H1 (cell line): ENCODE results near the gene CHN2. TPM values are rescaled to one million over a fixed set of nuclear protein-coding genes. Genes with fewer than 3 reads are reported as not detected.

ENCODE experiments used
- CHD1 ChIP-seq: IDR thresholded peaks from 2 replicates; pipeline ENCODE4 v1.6.1; 2012; ENCODE audit warnings: low read depth, low read length, improper control_type of control experiment
- KDM4A ChIP-seq: IDR thresholded peaks from one replicate; pipeline ENCODE4 v1.7.1; 2012; ENCODE audit warnings: low read depth, mild to moderate bottlenecking, moderate library complexity, low read length, inconsistent platforms; ENCODE audit not compliant: severe bottlenecking
- MAFK ChIP-seq: IDR thresholded peaks from 2 replicates; pipeline ENCODE4 v1.6.1; 2012; ENCODE audit warnings: low read depth, mild to moderate bottlenecking, improper control_type of control experiment, low read length
- NANOG ChIP-seq: IDR thresholded peaks from 2 replicates; pipeline ENCODE4 v1.6.1; 2011; ENCODE audit warnings: low read length, low read depth, mild to moderate bottlenecking, inconsistent platforms; ENCODE audit not compliant: insufficient read depth, poor library complexity, severe bottlenecking
- PHF8 ChIP-seq: fragments of 200-600 bp; sonication (generic); conservative IDR thresholded peaks from 2 replicates; pipeline ENCODE4 v1.7.1; 2012; ENCODE audit warnings: low read depth, mild to moderate bottlenecking, inconsistent platforms, low read length, moderate library complexity
- SIX5 ChIP-seq: IDR thresholded peaks from 2 replicates; pipeline ENCODE4 v1.6.1; 2011; ENCODE audit warnings: mild to moderate bottlenecking, low read depth, low read length
- polyA plus RNA-seq, 7 experiments: library from polyadenylated mRNA; depleted of rRNA in 3 of 7; stranded (reverse) in 5 of 7; unstranded in 2 of 7; fragments of >200 nt in 5 of 7; fragments of 200-250 nt in 2 of 7; gene quantifications; 1 replicate in 5 of 7; 2 replicates in 1 of 7; 4 replicates in 1 of 7; pipeline versions ENCODE4 v1.2.1 to v1.2.3, GENCODE V29; 2011 to 2013; ENCODE audit warnings: missing spikeins in 2 of 7, mixed read lengths in 2 of 7
- total RNA-seq: library from RNA; stranded (reverse); fragmentation: NEBNext Ultra II Directional; extraction: Animal tissue kit (Norgen Biotek cat#: 25700); gene quantifications from 2 replicates; pipeline ENCODE4 v1.2.1, GENCODE V29; 2021
- TF ChIP-seq, protein P1 (sequence below): fragments of 300-600 bp; sonication (generic); IDR thresholded peaks from 2 replicates; pipeline ENCODE4 v1.7.1; 2012; ENCODE audit warnings: low read length, moderate library complexity, mild to moderate bottlenecking, inconsistent platforms; ENCODE audit not compliant: insufficient replicate concordance
- TF ChIP-seq, protein P2 (sequence below): IDR thresholded peaks from 2 replicates; pipeline ENCODE4 v1.6.1; 2012; ENCODE audit warnings: inconsistent platforms
- TF ChIP-seq, protein P3 (sequence below), 3 experiments: IDR thresholded peaks; 1 replicate in 2 of 3; 2 replicates in 1 of 3; pipeline versions ENCODE4 v1.5.1 to v1.6.1; 2011; ENCODE audit warnings: low read length in 3 of 3, mild to moderate bottlenecking in 3 of 3, inconsistent platforms in 2 of 3, low read depth in 1 of 3, moderate library complexity in 1 of 3; ENCODE audit not compliant: insufficient read depth in 1 of 3; ENCODE audit errors: control extremely low read depth in 1 of 3

Gene CHN2
- total and polyA plus RNA-seq, 2 of the 8 experiments (the other 6 are each of a cell fraction or from before 2014, with no cell fraction given), result 2.9 to 4.8 TPM

DNA sequence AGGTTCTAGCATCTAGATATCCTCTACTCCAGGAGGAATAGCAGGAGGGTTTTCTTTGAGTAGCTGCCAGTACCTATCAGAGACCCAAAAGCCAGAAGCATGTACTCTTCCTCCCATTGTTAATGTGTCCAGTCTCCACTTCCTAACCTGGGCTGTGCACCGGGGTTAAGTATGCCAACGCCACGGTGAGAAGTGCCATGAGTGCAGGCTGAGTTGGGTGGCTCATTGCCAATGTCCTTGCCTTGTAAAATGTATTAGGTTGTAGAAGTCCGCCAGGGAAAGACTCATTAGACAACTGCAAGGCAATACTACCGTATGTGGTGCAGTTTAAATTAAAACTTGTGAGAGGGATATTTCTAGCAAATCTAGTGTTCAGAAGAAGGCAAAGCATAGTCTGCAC lies 314.0 kb downstream of the CHN2 start (continued):
- TF ChIP-seq, protein P1, sequence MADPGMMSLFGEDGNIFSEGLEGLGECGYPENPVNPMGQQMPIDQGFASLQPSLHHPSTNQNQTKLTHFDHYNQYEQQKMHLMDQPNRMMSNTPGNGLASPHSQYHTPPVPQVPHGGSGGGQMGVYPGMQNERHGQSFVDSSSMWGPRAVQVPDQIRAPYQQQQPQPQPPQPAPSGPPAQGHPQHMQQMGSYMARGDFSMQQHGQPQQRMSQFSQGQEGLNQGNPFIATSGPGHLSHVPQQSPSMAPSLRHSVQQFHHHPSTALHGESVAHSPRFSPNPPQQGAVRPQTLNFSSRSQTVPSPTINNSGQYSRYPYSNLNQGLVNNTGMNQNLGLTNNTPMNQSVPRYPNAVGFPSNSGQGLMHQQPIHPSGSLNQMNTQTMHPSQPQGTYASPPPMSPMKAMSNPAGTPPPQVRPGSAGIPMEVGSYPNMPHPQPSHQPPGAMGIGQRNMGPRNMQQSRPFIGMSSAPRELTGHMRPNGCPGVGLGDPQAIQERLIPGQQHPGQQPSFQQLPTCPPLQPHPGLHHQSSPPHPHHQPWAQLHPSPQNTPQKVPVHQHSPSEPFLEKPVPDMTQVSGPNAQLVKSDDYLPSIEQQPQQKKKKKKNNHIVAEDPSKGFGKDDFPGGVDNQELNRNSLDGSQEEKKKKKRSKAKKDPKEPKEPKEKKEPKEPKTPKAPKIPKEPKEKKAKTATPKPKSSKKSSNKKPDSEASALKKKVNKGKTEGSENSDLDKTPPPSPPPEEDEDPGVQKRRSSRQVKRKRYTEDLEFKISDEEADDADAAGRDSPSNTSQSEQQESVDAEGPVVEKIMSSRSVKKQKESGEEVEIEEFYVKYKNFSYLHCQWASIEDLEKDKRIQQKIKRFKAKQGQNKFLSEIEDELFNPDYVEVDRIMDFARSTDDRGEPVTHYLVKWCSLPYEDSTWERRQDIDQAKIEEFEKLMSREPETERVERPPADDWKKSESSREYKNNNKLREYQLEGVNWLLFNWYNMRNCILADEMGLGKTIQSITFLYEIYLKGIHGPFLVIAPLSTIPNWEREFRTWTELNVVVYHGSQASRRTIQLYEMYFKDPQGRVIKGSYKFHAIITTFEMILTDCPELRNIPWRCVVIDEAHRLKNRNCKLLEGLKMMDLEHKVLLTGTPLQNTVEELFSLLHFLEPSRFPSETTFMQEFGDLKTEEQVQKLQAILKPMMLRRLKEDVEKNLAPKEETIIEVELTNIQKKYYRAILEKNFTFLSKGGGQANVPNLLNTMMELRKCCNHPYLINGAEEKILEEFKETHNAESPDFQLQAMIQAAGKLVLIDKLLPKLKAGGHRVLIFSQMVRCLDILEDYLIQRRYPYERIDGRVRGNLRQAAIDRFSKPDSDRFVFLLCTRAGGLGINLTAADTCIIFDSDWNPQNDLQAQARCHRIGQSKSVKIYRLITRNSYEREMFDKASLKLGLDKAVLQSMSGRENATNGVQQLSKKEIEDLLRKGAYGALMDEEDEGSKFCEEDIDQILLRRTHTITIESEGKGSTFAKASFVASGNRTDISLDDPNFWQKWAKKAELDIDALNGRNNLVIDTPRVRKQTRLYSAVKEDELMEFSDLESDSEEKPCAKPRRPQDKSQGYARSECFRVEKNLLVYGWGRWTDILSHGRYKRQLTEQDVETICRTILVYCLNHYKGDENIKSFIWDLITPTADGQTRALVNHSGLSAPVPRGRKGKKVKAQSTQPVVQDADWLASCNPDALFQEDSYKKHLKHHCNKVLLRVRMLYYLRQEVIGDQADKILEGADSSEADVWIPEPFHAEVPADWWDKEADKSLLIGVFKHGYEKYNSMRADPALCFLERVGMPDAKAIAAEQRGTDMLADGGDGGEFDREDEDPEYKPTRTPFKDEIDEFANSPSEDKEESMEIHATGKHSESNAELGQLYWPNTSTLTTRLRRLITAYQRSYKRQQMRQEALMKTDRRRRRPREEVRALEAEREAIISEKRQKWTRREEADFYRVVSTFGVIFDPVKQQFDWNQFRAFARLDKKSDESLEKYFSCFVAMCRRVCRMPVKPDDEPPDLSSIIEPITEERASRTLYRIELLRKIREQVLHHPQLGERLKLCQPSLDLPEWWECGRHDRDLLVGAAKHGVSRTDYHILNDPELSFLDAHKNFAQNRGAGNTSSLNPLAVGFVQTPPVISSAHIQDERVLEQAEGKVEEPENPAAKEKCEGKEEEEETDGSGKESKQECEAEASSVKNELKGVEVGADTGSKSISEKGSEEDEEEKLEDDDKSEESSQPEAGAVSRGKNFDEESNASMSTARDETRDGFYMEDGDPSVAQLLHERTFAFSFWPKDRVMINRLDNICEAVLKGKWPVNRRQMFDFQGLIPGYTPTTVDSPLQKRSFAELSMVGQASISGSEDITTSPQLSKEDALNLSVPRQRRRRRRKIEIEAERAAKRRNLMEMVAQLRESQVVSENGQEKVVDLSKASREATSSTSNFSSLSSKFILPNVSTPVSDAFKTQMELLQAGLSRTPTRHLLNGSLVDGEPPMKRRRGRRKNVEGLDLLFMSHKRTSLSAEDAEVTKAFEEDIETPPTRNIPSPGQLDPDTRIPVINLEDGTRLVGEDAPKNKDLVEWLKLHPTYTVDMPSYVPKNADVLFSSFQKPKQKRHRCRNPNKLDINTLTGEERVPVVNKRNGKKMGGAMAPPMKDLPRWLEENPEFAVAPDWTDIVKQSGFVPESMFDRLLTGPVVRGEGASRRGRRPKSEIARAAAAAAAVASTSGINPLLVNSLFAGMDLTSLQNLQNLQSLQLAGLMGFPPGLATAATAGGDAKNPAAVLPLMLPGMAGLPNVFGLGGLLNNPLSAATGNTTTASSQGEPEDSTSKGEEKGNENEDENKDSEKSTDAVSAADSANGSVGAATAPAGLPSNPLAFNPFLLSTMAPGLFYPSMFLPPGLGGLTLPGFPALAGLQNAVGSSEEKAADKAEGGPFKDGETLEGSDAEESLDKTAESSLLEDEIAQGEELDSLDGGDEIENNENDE, result no peak
- no peak for TF ChIP-seq PHF8
- no peak for TF ChIP-seq NANOG
- TF ChIP-seq, protein P2, sequence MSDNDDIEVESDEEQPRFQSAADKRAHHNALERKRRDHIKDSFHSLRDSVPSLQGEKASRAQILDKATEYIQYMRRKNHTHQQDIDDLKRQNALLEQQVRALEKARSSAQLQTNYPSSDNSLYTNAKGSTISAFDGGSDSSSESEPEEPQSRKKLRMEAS, result no peak
- TF ChIP-seq SIX5, result no peak
- no peak for TF ChIP-seq KDM4A
- TF ChIP-seq MAFK, result no peak
- TF ChIP-seq, protein P3, sequence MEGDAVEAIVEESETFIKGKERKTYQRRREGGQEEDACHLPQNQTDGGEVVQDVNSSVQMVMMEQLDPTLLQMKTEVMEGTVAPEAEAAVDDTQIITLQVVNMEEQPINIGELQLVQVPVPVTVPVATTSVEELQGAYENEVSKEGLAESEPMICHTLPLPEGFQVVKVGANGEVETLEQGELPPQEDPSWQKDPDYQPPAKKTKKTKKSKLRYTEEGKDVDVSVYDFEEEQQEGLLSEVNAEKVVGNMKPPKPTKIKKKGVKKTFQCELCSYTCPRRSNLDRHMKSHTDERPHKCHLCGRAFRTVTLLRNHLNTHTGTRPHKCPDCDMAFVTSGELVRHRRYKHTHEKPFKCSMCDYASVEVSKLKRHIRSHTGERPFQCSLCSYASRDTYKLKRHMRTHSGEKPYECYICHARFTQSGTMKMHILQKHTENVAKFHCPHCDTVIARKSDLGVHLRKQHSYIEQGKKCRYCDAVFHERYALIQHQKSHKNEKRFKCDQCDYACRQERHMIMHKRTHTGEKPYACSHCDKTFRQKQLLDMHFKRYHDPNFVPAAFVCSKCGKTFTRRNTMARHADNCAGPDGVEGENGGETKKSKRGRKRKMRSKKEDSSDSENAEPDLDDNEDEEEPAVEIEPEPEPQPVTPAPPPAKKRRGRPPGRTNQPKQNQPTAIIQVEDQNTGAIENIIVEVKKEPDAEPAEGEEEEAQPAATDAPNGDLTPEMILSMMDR (IDR thresholded peaks at IDR 0.05; ENCODE audit: control extremely low read depth in 1 of 3, insufficient read depth in 1 of 3, low read depth in 1 of 3, low read length in 3 of 3), result no peak
- TF ChIP-seq CHD1, result no peak
